ENCODE results near the gene TAAR9.

DNA sequence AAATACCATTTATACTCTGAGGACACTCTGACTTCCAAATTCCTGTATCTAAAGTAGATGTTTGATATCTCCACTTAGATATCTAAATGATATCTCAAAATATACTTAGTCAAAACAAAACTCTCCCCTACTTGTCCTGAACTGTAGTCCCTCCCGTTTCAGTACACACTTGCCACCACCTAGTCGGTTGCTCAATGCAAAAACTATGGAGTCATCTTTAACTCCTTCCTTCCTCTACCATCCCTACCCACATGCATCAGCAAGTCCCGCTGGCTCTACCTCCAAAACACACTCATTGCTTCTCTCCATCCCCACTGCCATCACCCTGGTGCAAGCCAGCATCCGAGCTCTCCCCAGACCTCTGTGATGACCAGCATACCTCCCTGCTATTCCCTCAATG, 38.3 kb upstream of the TAAR9 start:
- TF ChIP-seq, protein P1, sequence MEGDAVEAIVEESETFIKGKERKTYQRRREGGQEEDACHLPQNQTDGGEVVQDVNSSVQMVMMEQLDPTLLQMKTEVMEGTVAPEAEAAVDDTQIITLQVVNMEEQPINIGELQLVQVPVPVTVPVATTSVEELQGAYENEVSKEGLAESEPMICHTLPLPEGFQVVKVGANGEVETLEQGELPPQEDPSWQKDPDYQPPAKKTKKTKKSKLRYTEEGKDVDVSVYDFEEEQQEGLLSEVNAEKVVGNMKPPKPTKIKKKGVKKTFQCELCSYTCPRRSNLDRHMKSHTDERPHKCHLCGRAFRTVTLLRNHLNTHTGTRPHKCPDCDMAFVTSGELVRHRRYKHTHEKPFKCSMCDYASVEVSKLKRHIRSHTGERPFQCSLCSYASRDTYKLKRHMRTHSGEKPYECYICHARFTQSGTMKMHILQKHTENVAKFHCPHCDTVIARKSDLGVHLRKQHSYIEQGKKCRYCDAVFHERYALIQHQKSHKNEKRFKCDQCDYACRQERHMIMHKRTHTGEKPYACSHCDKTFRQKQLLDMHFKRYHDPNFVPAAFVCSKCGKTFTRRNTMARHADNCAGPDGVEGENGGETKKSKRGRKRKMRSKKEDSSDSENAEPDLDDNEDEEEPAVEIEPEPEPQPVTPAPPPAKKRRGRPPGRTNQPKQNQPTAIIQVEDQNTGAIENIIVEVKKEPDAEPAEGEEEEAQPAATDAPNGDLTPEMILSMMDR (IDR thresholded peaks at IDR 0.05) = no peak
- TF ChIP-seq POLR2A (IDR thresholded peaks at IDR 0.05) = no peak
- no peak for TF ChIP-seq POLR2AphosphoS5 (IDR thresholded peaks at IDR 0.05; ENCODE audit: insufficient read depth in 1 of 2, low read depth in 1 of 2)

All from vagina (tissue), 2 donors.